ENCODE data around the gene FHL1. TPM values are rescaled to one million over a fixed set of nuclear protein-coding genes. Genes with fewer than 3 reads are reported as not detected.

Gene FHL1
- total RNA-seq, 1 experiment from 2014 or later: 20.0 TPM

DNA sequence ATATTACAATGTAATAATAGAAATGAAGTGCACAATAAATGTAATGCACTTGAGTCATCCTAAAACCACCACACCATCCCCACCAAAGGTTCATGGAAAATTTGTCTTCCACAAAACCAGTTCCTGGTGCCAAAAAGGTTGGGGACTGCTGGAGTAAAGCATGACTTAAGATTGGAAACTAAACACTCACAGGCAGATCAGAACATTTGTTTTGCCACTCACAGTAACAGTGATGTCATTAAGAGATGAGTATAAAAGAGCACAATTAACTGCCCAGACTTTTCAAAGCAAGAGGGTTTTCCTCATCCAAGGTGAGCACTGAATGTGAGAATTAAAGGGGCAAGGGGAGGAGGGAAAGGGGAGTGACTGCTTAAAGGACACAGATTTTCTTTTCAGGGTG lies 68.2 kb downstream of the FHL1 start (continued):
- no peak for TF ChIP-seq REST (IDR thresholded peaks at IDR 0.05; ENCODE audit: low read depth)

DNA sequence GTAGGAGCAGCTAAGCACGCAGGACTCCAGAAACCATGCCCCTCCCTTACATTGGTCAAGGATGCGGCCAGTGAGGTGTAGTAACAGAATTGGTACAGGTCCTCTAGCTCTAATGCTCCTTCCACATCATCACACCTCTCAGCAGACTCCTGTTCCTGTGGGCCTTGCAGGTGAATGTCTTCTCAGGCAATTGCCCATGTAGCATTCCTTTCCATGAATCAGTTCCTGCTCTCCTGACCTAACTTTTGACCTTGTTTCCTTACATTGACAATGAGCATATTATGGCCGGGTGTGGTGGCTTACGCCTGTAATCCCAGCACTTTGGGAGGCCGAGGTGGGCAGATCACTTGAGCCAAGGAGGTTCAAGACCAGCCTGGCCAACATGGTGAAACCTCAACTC lies 72.6 kb downstream of the FHL1 start:
- BruUV-seq (replicated peaks): no TSS peak
- H3K4me2 ChIP-seq (ENCODE audit: low read length): 0 out of 2 replicates have a peak overlapping the region, but pooled peaks have one; percentile 52
- H3K27ac ChIP-seq (ENCODE audit: low read depth, low read length): no peak overlapping the region
- no peaks in the 10 kb centered on the region for H4K20me1 ChIP-seq (ENCODE audit: insufficient read depth)
- TF ChIP-seq SP1 (IDR thresholded peaks at IDR 0.05; ENCODE audit: low read depth) (peak; percentile 14; the same call in 1 of the 2 replicates), POLR2A (IDR thresholded peaks at IDR 0.05; ENCODE audit: borderline replicate concordance, extremely low read depth, insufficient read depth, insufficient read length) (no peak), ELF1 (IDR thresholded peaks at IDR 0.05; ENCODE audit: borderline replicate concordance, low read depth) (no peak), SIN3A (IDR thresholded peaks at IDR 0.05; ENCODE audit: low read depth) (no peak)
- H3K9me3 ChIP-seq (ENCODE audit: control insufficient read depth in 1 of 2, insufficient read depth in 1 of 2, low read depth in 1 of 2, low read length in 2 of 2): no peaks in the 10 kb centered on the region
- ChIA-PET POLR2A (no interaction called here), CTCF (no interaction called here), RAD21 (ENCODE audit: low non-redundant PET in 1 of 2, low total read pairs in 2 of 2, uncharacterized antibody in 2 of 2, unreplicated experiment in 2 of 2) (no interaction called here)
- ATAC-seq (peak; percentile 42; the same call in 1 of the 2 replicates), DNase-seq (ENCODE audit: low read depth, low spot score) (no peak)
- no peaks in the 10 kb centered on the region for H3K27me3 ChIP-seq (ENCODE audit: insufficient read depth, low read length)
- H3K4me1 ChIP-seq (ENCODE audit: control insufficient read depth in 1 of 2, insufficient read depth in 2 of 2, low read length in 2 of 2): peaks cover 11 to 25% of the 10 kb centered on the region in 2 experiments; a peak in 3 of 4 replicates
- no peak overlapping the region for H2AFZ ChIP-seq (ENCODE audit: low read depth, low read length, poor library complexity, severe bottlenecking)
- H3K4me3 ChIP-seq (replicated peaks in 1 of 2; ENCODE audit: low read depth in 1 of 2, low read length in 2 of 2): no peak overlapping the region
- H3K9ac ChIP-seq (ENCODE audit: low read length): no peak overlapping the region
- no peaks in the 10 kb centered on the region for H3K79me2 ChIP-seq (ENCODE audit: insufficient read depth, low read length)
- peaks cover 5 to 15% of the 10 kb centered on the region in 2 experiments for H3K36me3 ChIP-seq (ENCODE audit: control insufficient read depth in 1 of 2, insufficient read depth in 2 of 2, low read length in 2 of 2)
- intact Hi-C loops (cut with micrococcal nuclease): no loop called here
- no peaks in the 10 kb centered on the region for H3K9me2 ChIP-seq (ENCODE audit: insufficient read depth)
